HG03520 (cell line): ENCODE data around the gene PIK3AP1.
"Not testable (repeated sequence)": the region's sequence is repeated elsewhere in the genome, so short reads cannot be mapped to it uniquely, and the experiment has no call there.

ENCODE experiments used
- ATAC-seq: cut with Tn5 transposase; IDR thresholded peaks from one replicate; pipeline ENCODE4 v1.9.1; 2021; ENCODE audit warnings: mild to moderate bottlenecking, moderate library complexity; ENCODE audit not compliant: unreplicated experiment

The PIK3AP1 gene

GRCh38 chr10:96585736-96586418 lies 134.4 kb downstream of the PIK3AP1 start:
- ATAC-seq: no peak

- ATAC-seq: no peak
Measured at GRCh38 chr10:96584474-96584873, 135.8 kb downstream of the PIK3AP1 start.

- no peak for ATAC-seq
Measured at GRCh38 chr10:96584035-96584434, 136.3 kb downstream of the PIK3AP1 start.

DNA sequence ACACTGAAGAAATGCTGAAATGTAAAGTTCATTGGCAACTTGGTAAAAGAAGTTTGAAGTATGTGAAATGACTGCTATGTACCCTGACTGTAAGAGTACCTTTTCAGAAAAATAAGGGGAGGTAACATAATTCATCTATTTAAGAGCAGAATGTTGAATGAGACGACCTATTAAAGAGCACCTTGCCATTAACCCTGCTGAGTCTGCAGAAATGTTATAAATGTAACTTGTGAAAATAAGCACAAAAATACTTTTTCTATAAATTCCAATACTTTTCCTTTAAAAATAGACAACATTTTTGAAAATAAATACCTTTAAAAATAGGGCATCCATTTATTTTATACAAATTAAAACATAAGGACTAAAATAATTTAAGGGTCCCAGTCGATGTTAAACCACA lies 141.2 kb downstream of the PIK3AP1 start:
- ATAC-seq: no peak

- no peak for ATAC-seq
Measured at GRCh38 chr10:96578633-96579032, 141.7 kb downstream of the PIK3AP1 start.

- no peak for ATAC-seq
Measured at GRCh38 chr10:96578022-96578421, 142.3 kb downstream of the PIK3AP1 start.

- no peak for ATAC-seq
Measured at GRCh38 chr10:96577069-96577468, 143.2 kb downstream of the PIK3AP1 start.

DNA sequence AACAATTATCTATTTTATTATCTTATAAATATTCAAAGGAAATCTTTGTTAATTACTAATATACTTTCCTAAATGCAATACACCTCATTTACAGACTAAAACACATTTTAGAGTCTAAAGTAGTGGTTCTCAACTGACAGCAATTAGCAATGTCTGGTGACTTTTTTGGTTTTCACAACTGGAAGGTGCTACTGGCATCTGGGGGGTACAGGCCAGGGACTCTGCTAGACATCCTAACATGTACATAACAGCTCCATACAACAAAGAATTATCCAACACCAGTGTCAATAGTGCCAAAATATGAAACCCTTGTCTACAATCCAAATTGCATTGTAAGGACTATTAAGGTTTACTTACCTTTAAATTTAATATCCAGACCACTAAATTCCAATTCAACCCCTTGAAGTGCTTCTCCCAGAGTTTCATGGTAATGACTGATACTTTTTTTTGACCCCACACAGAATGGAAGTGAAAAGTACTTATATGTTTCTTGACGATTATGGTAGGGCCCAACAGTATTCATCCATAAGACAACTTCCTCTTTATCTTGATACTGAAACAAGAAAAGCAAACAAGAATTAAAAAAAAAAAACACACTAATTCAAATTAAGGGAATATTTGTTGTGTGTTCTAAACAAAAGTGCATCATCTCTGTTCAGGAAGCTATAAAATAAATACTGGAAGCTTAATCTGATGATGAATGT lies 143.9 kb downstream of the PIK3AP1 start:
- ATAC-seq: no peak

GRCh38 chr10:96574564-96574963 lies 145.8 kb downstream of the PIK3AP1 start:
- not testable (repeated sequence) for ATAC-seq

DNA sequence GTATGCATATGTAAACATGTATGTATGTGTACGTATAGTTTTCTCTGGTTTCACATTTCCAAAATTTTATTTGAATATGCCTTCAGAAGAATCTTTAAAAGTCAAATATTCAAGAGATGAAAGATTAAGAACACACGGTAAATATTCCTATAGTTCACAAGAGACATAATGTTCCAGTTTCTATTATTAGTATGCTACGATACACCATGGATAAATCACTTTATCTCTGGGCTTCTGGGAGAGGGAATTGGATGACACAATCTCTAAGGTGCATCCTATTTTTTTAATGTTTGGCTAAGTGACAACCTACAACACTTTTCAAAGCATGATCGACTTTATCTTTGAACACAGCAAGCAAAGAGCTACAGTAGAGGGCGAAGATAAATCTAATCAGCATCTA lies 147.3 kb downstream of the PIK3AP1 start:
- no peak for ATAC-seq

GRCh38 chr10:96570983-96571964 lies 149.0 kb downstream of the PIK3AP1 start:
- ATAC-seq: no peak

- no peak for ATAC-seq
Measured at GRCh38 chr10:96570511-96570910, 149.8 kb downstream of the PIK3AP1 start.

GRCh38 chr10:96568402-96568801 lies 151.9 kb downstream of the PIK3AP1 start:
- no peak for ATAC-seq

DNA sequence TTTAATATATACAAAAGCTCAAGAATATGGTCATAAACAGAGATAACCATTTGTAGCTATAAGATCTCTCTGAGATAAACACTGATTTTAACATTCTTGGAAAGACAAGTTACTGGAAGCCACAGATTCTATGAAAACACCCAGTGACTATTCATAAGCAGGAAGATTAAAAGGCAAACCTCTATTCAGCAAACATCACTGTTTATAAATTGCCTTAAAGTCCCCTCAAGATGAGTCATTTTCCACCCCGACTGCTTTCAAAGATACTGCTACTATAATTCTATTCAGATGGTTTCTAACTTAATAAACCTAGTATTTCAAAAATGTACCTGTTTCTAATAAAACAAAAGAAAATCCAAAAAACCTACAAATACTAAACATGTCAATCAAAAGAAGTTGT lies 154.5 kb downstream of the PIK3AP1 start:
- no peak for ATAC-seq

DNA sequence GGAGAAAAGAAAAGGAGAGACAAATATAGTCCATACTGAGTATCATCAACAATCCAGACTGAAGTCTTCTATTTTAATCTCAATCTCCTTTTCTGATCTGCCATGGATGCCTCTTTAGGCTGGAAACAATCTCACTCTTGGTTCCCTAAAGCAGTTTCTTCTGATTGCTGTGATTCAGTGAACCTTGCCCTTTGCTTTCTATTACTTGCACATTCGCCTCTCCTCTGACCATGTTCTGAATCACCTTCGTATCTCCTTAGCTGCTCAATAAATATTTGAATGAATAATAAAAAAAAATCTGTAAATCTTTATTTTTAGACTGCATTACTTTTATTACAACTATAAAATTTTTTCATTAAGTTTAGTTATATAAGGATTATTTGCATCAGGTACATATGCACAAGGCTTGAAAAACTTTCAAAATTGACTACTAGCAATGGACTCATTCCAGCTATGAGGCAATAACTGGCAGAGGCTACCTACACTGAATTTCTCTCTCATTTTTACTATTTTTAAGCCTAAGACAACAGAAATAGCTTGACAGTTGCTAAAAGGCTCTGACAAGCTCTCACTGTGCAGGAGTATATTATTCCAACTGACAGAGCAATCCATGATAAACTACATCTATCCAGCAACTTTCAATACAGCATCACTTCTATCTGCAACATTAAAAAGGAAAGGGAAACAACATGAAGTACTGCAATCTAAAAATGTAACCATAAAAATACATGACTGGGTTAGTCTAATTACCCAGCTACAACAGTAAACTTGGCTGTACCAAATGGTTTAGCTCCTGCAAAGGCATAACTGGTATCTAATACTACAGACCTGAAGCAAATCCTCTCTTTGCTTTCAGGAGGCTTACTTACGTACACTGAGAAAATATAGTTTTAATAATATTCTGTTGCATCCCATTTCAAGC lies 159.1 kb downstream of the PIK3AP1 start:
- no peak for ATAC-seq

DNA sequence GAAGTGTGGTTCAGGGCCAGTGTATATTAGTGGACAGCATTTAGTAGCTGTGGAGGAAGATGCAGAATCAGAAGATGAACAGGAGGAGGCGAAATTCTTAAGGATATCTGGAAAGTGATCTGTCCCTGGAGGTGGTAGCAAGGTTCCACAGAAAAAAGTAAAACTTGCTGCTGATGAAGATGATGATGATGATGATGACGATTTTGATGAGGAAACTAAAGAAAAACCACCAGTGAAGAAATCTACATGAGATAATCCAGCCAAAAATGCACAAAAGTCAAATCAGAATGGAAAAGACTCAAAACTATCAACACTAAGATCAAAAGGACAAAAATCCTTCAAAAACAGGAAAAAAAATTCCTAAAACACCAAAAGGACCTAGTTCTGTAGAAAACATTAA lies 159.8 kb downstream of the PIK3AP1 start:
- ATAC-seq: no peak

DNA sequence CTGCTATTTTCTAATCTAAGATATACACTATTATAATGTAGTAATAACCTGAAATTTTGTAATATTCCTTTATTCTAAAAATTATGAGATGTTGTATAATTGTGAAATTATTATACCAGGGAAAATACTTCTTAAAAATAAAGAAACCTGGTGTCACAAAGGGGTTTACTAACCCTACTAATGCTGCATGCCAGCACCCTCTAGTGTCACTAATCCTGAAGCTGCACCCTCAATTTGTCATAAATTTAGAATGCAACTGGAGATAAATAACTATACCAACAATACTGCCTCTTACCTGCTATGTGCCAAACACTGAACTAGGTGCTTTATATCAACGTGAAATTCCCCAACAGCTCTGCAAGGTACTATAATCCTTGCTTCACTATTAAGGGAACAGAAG lies 164.3 kb downstream of the PIK3AP1 start:
- no peak for ATAC-seq

- no peak for ATAC-seq
Measured at GRCh38 chr10:96555330-96555729, 165.0 kb downstream of the PIK3AP1 start.

GRCh38 chr10:96548589-96548988 lies 171.7 kb downstream of the PIK3AP1 start:
- no peak for ATAC-seq

DNA sequence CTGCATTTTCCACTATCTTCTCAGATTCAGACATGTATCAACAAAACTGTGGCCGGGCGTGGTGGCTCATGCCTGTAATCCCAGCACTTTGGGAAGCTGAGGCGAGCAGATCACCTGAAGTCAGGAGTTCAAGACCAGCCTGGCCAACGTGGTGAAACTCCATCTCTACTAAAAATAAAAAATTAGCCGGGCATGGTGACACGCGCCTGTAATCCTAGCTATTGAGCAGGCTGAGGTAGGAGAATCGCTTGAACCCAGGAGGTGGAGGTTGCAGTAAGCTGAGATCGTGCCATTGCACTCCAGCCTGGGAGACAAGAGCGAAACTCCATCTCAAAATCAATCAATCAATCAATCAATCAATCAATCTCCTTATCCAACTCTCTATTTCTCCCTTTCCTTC lies 174.8 kb downstream of the PIK3AP1 start:
- ATAC-seq: not testable (repeated sequence)
